ENCODE data around the gene RPLP2.

Gene RPLP2

DNA sequence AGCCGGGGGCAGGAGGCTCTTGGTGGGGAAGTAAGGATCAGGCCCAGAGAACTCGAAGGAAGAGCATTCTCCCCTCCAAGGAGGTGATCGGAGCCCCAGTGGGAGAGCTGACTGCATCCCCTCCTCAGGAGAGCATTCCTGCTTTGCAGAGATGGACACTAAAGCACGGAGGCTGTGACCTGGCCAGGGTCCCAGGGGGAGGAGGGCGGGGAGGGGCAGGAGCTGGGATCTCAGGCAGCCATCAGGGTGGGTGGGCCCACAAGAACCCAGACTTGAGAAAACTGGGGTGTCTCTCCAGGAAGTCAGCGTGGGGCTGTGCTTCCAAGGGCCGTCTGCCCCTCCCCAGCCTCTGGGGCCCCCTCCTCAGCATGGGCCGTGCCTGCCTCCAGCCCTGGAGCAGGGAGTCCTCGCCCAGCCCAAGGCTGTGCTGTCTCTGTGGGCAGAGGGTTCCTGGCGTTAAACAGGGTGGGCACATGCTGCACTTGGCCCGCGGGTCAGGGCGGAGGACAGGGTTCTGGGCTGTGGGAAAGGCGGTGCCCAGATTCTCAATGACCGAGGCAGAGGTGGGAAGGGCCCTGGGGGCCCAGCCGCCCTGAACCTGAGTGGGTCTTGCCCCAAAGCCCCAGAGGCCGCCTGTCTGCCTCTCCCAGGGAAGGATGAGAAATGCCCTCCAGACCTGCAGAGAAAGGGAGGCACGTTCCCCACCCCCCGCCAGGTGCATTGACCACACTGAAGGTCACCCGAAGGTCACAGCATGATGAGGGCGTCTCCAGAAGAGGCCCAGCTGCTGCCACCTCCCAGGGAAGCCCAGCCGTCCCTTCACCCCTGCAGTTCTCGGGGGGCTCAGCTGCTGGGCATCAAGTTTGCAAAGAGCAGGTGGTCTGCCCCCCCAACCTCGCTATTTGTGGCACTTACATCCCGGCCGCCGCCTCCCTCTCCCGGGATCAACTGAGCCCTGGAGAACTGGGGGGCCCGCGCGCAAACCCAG is 20.5 kb upstream of the RPLP2 start:
- H3K27ac ChIP-seq (ENCODE audit: low read depth, low read length): no peak overlapping the region
- H3K36me3 ChIP-seq (ENCODE audit: insufficient read depth, low read length): no peaks in the 10 kb centered on the region
- no peak overlapping the region for H3K9ac ChIP-seq (ENCODE audit: low read length)
- no peak overlapping the region for H3K4me3 ChIP-seq (ENCODE audit: low read depth in 1 of 2, low read length in 2 of 2)
- no peaks in the 10 kb centered on the region for H3K9me3 ChIP-seq (ENCODE audit: low read length)
- no peaks in the 10 kb centered on the region for H3K4me1 ChIP-seq (ENCODE audit: insufficient read depth, low read length)
- peaks cover 0 to 23% of the 10 kb centered on the region in 2 donors for H3K27me3 ChIP-seq (ENCODE audit: control insufficient read depth in 1 of 2, insufficient read depth in 2 of 2, low read length in 2 of 2)

DNA sequence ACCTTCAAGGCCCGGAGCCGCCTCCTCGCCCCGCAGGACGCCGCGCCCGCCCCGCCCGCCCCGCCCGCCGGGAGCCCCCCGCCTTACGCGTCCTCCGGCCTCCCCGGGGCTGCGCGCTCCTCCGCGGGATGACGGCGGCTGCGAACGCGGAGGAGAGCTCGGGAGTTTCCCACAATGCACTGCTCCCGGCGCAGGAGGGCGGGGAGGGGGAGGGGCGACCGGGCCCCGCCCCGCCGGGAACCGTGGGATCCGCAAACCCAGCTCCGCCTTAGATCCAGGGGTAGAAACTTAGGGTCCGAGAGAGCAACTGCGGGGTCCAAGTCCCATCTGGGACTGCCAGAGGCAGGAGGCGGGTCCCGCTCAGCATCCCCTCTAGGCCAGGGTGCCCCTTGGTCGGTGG is 19.8 kb upstream of the RPLP2 start, which contains the start of gene CEND1:
CEND1 (minus strand) TSS at position 148 of the 400 bp plus-strand sequence. CDS start 1,514 bp downstream, outside the sequence.
- Histone ChIP-seq H3K27me3 (ENCODE audit: control insufficient read depth in 1 of 2, insufficient read depth in 2 of 2, low read length in 2 of 2) (peaks cover 0 to 23% of the 10 kb centered on the region in 2 donors), H3K36me3 (ENCODE audit: insufficient read depth, low read length) (no peaks in the 10 kb centered on the region), H3K4me3 (ENCODE audit: low read depth in 1 of 2, low read length in 2 of 2) (no peak within 1 kb of the TSS), H3K9me3 (ENCODE audit: low read length) (no peaks in the 10 kb centered on the region), H3K27ac (ENCODE audit: low read depth, low read length) (no peak within 1 kb of the TSS), H3K9ac (ENCODE audit: low read length) (no peak within 1 kb of the TSS), H3K4me1 (ENCODE audit: insufficient read depth, low read length) (no peaks in the 10 kb centered on the region)

DNA sequence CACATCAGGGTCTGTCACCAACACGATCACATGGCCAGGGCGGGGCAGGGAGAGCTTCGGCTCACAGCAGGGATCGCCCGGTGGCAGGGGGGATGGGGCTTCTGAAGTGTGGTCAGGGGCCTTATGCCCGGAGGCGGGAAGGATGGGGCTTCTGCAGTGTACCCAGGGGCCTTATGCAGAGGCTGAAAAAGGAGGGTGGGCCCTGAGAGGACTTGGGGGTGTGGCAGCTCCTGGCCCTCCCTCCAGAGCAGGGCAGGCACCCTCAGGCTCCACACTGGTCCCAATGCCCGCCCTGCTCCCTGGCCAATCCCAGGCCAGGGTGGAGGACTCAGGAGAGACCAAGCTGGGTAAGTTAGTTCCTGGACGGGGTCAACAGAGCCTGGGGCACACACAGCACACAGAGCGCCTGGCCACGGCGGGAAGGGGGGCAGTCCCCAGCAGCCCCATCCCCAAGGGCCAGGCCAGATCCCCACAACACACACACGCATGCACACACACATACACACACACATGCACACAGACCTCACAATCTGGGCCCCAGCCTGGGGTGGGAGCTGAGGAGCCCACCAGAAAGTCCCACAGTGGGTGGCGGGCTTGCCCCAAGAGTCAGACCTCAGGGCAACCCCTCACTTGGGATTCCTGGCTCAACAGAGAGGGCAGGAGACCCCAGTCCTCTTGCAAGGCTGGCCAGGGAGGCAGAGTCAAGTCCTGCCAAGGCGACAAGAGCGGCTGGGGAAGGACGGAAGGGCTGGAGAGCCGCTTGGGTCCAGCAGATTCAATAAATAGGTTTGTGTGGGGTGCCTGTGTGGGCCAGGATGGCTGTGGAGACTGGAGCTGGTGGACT is 18.8 kb upstream of the RPLP2 start:
- H3K36me3 ChIP-seq (ENCODE audit: insufficient read depth, low read length): no peaks in the 10 kb centered on the region
- no peak overlapping the region for H3K9ac ChIP-seq (ENCODE audit: low read length)
- H3K9me3 ChIP-seq (ENCODE audit: low read length): no peaks in the 10 kb centered on the region
- no peak overlapping the region for H3K27ac ChIP-seq (ENCODE audit: low read depth, low read length)
- no peaks in the 10 kb centered on the region for H3K4me1 ChIP-seq (ENCODE audit: insufficient read depth, low read length)
- no peak overlapping the region for H3K4me3 ChIP-seq (ENCODE audit: low read depth in 1 of 2, low read length in 2 of 2)
- H3K27me3 ChIP-seq (ENCODE audit: control insufficient read depth in 1 of 2, insufficient read depth in 2 of 2, low read length in 2 of 2): peaks cover 0 to 23% of the 10 kb centered on the region in 2 donors

DNA sequence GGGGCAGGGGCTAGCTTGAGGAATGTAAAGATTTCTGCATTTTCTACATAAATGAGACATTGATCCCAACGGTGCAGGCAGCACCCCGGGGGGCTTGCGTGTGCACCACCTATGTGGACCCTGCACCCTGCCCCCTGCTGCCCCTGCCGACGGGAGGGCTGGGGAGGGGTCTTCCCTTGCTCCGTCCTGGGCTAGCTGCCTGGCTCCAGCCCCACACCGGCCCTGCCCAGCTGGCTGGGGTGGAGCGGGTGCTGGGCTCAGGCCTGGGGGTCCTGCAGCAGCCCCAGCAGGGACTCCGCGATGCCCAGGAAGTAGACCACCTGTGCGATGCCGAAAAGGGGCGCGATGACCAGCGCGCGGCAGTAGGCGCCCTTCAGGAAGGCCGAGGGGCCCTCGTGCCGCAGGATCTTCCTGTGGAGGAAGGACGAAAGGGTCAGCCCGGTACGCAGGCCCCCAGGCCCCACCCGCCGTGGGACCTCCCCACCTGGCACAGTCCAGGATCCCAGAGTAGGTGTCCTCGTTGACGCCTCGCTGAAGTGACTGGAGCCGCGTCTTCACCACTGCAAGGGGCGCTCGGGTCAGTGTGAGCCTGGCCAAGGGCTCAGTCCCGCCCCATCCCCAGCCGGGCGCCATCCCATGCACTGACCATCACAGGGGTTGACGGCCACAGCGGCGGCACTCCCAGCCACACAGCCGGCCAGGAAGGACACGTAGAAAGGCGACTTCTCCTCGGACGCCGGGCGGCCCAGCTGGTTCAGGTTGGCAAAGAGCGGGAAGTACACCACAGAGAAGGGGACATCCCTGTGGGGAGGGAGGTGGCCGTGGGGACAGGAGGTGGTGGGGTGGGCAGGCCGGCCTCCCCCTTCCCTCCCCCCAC is 17.9 kb upstream of the RPLP2 start:
- H3K4me1 ChIP-seq (ENCODE audit: insufficient read depth, low read length): peaks cover 7% of the 10 kb centered on the region
- peaks cover 0 to 23% of the 10 kb centered on the region in 2 donors for H3K27me3 ChIP-seq (ENCODE audit: control insufficient read depth in 1 of 2, insufficient read depth in 2 of 2, low read length in 2 of 2)
- no peak overlapping the region for H3K4me3 ChIP-seq (ENCODE audit: low read depth in 1 of 2, low read length in 2 of 2)
- H3K9ac ChIP-seq (ENCODE audit: low read length): no peak overlapping the region
- no peaks in the 10 kb centered on the region for H3K9me3 ChIP-seq (ENCODE audit: low read length)
- no peak overlapping the region for H3K27ac ChIP-seq (ENCODE audit: low read depth, low read length)
- no peaks in the 10 kb centered on the region for H3K36me3 ChIP-seq (ENCODE audit: insufficient read depth, low read length)

DNA sequence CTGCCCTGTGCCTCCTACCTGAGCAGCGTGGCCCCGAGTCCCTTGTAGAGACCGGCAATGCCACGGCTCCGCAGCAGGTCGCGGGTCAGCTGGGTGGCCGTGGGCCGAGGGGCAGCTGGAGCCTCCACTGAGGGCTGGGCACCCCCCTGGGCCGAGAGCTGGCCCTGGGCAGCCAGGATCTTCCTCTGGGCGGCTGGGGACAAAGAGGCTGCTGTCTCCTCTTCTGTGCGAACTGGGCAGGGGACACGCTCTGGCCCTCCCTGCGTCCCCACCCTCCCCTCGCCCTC is 17.3 kb upstream of the RPLP2 start:
- Histone ChIP-seq H3K27ac (ENCODE audit: low read depth, low read length) (no peak overlapping the region), H3K36me3 (ENCODE audit: insufficient read depth, low read length) (no peaks in the 10 kb centered on the region), H3K4me3 (ENCODE audit: low read depth in 1 of 2, low read length in 2 of 2) (no peak overlapping the region), H3K9me3 (ENCODE audit: low read length) (no peaks in the 10 kb centered on the region), H3K4me1 (ENCODE audit: insufficient read depth, low read length) (peaks cover 8% of the 10 kb centered on the region), H3K9ac (ENCODE audit: low read length) (no peak overlapping the region), H3K27me3 (ENCODE audit: control insufficient read depth in 1 of 2, insufficient read depth in 2 of 2, low read length in 2 of 2) (peaks cover 0 to 23% of the 10 kb centered on the region in 2 donors)

DNA sequence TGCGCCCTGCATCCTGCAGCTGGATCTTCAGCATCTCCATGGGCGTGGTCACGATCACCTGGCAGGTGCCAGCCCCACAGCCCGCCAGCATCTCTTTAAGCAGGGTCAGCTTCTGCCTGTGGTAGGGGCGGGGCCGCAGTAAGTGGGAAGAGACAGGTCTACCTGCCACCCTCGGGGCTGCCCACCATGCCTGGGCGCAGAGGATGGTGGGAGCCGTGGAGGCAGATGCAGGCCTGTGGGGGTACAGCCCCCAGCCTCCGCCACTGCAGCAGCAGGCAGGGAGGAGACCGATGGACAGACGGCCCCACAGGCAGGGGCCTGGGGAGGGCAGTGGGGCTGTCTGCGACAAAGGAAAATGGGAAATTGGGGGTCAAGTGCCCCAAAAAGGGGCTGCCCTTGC is 16.9 kb upstream of the RPLP2 start:
- no peaks in the 10 kb centered on the region for H3K36me3 ChIP-seq (ENCODE audit: insufficient read depth, low read length)
- peaks cover 8% of the 10 kb centered on the region for H3K4me1 ChIP-seq (ENCODE audit: insufficient read depth, low read length)
- no peak overlapping the region for H3K4me3 ChIP-seq (ENCODE audit: low read depth in 1 of 2, low read length in 2 of 2)

DNA sequence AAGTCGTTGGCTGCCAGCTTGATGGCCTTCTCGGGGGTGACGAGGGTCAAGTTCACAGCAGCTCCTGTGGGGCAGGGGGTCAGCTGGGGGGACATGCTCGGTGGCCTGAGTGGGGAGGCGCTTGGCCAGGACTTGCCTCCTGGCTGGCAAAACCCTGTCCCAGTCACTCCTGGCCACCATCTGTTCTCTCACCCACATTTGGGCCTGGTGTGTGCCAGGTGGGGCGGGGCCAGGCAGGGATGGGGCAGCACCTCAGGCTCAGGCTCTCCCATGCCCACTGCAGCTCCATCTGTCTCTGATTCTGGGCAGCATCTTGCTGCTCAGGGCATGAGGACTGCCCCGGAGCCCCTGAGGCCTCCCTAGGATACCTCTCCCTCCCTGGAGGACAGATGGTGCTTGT is 16.2 kb upstream of the RPLP2 start:
- Histone ChIP-seq H3K9ac (ENCODE audit: low read length) (no peak overlapping the region), H3K9me3 (ENCODE audit: low read length) (no peaks in the 10 kb centered on the region), H3K27ac (ENCODE audit: low read depth, low read length) (no peak overlapping the region), H3K4me1 (ENCODE audit: insufficient read depth, low read length) (peaks cover 8% of the 10 kb centered on the region), H3K36me3 (ENCODE audit: insufficient read depth, low read length) (no peaks in the 10 kb centered on the region), H3K27me3 (ENCODE audit: control insufficient read depth in 1 of 2, insufficient read depth in 2 of 2, low read length in 2 of 2) (peaks cover 0 to 18% of the 10 kb centered on the region in 2 donors), H3K4me3 (ENCODE audit: low read depth in 1 of 2, low read length in 2 of 2) (no peak overlapping the region)

More for the DNA sequence above, 16.9 kb upstream of the RPLP2 start:
- H3K27me3 ChIP-seq (ENCODE audit: control insufficient read depth in 1 of 2, insufficient read depth in 2 of 2, low read length in 2 of 2): peaks cover 0 to 23% of the 10 kb centered on the region in 2 donors
- H3K27ac ChIP-seq (ENCODE audit: low read depth, low read length): no peak overlapping the region
- H3K9me3 ChIP-seq (ENCODE audit: low read length): no peaks in the 10 kb centered on the region
- H3K9ac ChIP-seq (ENCODE audit: low read length): no peak overlapping the region

DNA sequence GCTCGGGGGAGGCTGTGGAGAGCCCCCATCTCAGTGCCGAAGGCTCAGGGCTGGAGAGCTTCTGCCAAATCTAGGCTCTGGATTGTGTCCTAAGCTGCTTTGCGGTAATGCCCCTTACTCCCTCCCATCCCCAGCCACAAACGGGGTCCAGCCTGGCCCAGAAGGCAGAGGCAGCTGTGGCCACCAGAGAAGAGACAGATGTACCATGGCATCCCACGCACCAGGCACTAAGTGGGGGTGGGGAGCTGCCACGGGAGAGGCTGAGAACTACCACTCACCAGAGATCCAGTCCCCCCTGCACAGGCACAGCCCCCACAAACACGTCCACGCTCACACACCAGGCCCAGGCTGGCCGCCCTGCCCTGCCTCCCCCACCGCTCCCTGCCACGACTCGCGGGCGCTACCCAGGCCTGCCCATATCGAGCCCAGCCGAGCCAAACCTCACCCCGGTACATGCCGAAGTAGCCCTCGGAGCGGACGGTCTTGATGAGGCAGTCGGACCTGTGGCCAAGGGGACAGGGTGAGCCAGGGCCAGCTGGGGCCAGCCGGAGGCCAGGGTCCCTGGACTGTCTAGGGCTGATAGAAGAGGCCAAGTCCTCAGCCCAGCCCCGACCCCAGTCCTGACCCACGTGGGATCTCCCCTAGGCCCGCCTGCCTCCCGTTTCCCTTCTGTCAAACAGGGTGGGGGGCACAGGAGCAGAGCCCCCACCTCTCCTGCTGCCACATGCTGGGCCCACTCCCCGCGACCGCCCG is 15.6 kb upstream of the RPLP2 start:
- Histone ChIP-seq H3K9ac (ENCODE audit: low read length) (no peak overlapping the region), H3K36me3 (ENCODE audit: insufficient read depth, low read length) (no peaks in the 10 kb centered on the region), H3K4me1 (ENCODE audit: insufficient read depth, low read length) (peaks cover 8% of the 10 kb centered on the region), H3K27me3 (ENCODE audit: control insufficient read depth in 1 of 2, insufficient read depth in 2 of 2, low read length in 2 of 2) (peaks cover 0 to 11% of the 10 kb centered on the region in 2 donors), H3K9me3 (ENCODE audit: low read length) (no peaks in the 10 kb centered on the region), H3K4me3 (ENCODE audit: low read depth in 1 of 2, low read length in 2 of 2) (no peak overlapping the region), H3K27ac (ENCODE audit: low read depth, low read length) (no peak overlapping the region)

DNA sequence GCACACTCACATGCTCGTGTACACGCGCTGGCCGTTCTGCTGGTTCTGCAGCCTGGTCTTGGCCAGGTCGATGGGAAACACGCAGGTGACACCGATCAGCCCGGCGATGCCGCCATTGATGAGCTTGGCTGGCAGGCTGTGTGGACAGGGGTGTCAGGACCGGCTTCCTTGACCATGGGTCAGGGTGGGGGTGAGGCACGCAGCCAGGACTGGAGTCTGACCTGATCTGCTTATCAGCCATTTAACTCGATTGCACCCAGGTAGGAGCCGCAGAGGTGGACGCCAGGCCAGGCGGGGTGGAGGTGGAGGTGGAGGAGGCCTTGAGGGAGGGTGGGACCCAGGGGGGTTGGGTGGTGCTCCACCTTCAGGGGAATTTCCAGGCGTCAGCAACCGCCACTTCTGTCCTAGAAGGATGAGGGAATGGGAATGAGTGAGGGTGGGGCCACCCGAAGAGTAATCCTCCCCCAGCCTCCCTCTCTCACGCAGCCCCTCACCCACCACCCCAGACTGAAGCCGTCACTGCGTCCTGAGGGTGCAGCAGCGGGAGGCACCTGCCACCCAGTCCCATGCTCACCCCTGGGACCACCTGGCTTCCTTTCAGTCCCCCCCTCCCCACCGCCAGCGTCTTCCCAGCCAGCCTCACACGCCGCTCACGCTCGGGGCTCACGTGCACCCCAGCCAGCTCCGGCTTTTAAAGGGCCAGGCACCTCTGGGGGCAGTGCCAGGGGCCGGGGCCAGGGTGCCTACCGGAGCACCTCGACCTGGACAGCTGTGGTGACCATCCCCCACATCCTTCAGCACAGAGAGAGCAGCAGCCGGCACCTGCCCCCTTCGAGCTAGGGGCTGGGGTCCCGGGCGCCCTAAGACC is 14.8 kb upstream of the RPLP2 start:
- Histone ChIP-seq H3K9ac (ENCODE audit: low read length) (peak overlapping the region; percentile 10), H3K36me3 (ENCODE audit: insufficient read depth, low read length) (no peaks in the 10 kb centered on the region), H3K27ac (ENCODE audit: low read depth, low read length) (no peak overlapping the region), H3K4me3 (ENCODE audit: low read depth in 1 of 2, low read length in 2 of 2) (peak overlapping the region; percentile 54 to 86), H3K9me3 (ENCODE audit: low read length) (no peaks in the 10 kb centered on the region), H3K4me1 (ENCODE audit: insufficient read depth, low read length) (peaks cover 8% of the 10 kb centered on the region), H3K27me3 (ENCODE audit: control insufficient read depth in 1 of 2, insufficient read depth in 2 of 2, low read length in 2 of 2) (peaks cover 0 to 5% of the 10 kb centered on the region in 2 donors)
